Ascending aorta (tissue), 2 donors: ENCODE measurements around the gene TBX4. TPM values are rescaled to one million over a fixed set of nuclear protein-coding genes. Genes with fewer than 3 reads are reported as not detected.

ENCODE experiments used
- DNase-seq, 2 donors: peaks; one replicate each; pipeline ENCODE4 v3.0.0-alpha.2; 2019; ENCODE audit warnings: low spot score in 2 of 2
- H3K27ac ChIP-seq, 2 donors: fragments of 200-600 bp; sonication (generic); one replicate each; pipeline ENCODE4 v1.5.1; 2016 to 2017; ENCODE audit warnings: mild to moderate bottlenecking in 1 of 2
- H3K27me3 ChIP-seq: fragments of 200-600 bp; sonication (generic); one replicate; pipeline ENCODE4 v1.5.1; 2017
- H3K36me3 ChIP-seq, 2 donors: fragments of 200-600 bp; sonication (generic); one replicate each; pipeline ENCODE4 v1.5.1; 2016
- H3K4me1 ChIP-seq, 2 donors: fragments of 200-600 bp; sonication (generic); one replicate each; pipeline ENCODE4 v1.5.1; 2016 to 2017; ENCODE audit warnings: mild to moderate bottlenecking in 1 of 2
- H3K4me3 ChIP-seq, 2 donors: fragments of 200-600 bp; sonication (generic); one replicate each; pipeline ENCODE4 v1.5.1; 2016 to 2017; ENCODE audit warnings: mild to moderate bottlenecking in 1 of 2
- H3K9me3 ChIP-seq, 2 donors: fragments of 200-600 bp; sonication (generic); one replicate each; pipeline ENCODE4 v1.5.1; 2016
- intact Hi-C: fragments of 100-400 bp; cut with DNase I; formaldehyde crosslinking; loops from one replicate; pipeline ENCODE4 v1.15.1; 2023
- total RNA-seq: library from RNA; depleted of rRNA; stranded (reverse); fragments of >200 nt; gene quantifications from one replicate; pipeline ENCODE4 v1.1.0, GENCODE V29; 2016
- TF ChIP-seq, protein P1 (sequence below), 3 experiments: fragments of 200-600 bp in 2 of 3; fragments of 450-650 bp in 1 of 3; sonication (generic) in 2 of 3; IDR thresholded peaks; one replicate each; pipeline ENCODE4 v1.5.1; 2016 to 2019; ENCODE audit warnings: antibody characterized with exemption in 3 of 3, mild to moderate bottlenecking in 1 of 3, moderate library complexity in 1 of 3

Gene TBX4
- total RNA-seq, 1 donor from 2014 or later: not detected

- no peaks in the 10 kb centered on the region for H3K27me3 ChIP-seq
- no peak overlapping the region for H3K4me3 ChIP-seq
- TF ChIP-seq, protein P1, sequence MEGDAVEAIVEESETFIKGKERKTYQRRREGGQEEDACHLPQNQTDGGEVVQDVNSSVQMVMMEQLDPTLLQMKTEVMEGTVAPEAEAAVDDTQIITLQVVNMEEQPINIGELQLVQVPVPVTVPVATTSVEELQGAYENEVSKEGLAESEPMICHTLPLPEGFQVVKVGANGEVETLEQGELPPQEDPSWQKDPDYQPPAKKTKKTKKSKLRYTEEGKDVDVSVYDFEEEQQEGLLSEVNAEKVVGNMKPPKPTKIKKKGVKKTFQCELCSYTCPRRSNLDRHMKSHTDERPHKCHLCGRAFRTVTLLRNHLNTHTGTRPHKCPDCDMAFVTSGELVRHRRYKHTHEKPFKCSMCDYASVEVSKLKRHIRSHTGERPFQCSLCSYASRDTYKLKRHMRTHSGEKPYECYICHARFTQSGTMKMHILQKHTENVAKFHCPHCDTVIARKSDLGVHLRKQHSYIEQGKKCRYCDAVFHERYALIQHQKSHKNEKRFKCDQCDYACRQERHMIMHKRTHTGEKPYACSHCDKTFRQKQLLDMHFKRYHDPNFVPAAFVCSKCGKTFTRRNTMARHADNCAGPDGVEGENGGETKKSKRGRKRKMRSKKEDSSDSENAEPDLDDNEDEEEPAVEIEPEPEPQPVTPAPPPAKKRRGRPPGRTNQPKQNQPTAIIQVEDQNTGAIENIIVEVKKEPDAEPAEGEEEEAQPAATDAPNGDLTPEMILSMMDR (IDR thresholded peaks at IDR 0.05): no peak
- intact Hi-C loops: loop anchor here (5.0 kb wide), 1 partner anchor 47 kb away; no protein-coding TSS in a partner anchor
- no peaks in the 10 kb centered on the region for H3K36me3 ChIP-seq
- no peak overlapping the region for H3K27ac ChIP-seq
- H3K4me1 ChIP-seq: peaks cover 0 to 2% of the 10 kb centered on the region in 2 donors
- no peaks in the 10 kb centered on the region for H3K9me3 ChIP-seq
- no peak for DNase-seq
These were observed 42.3 kb downstream of the TBX4 start for GRCh38 chr17:61494325-61495160.

DNA sequence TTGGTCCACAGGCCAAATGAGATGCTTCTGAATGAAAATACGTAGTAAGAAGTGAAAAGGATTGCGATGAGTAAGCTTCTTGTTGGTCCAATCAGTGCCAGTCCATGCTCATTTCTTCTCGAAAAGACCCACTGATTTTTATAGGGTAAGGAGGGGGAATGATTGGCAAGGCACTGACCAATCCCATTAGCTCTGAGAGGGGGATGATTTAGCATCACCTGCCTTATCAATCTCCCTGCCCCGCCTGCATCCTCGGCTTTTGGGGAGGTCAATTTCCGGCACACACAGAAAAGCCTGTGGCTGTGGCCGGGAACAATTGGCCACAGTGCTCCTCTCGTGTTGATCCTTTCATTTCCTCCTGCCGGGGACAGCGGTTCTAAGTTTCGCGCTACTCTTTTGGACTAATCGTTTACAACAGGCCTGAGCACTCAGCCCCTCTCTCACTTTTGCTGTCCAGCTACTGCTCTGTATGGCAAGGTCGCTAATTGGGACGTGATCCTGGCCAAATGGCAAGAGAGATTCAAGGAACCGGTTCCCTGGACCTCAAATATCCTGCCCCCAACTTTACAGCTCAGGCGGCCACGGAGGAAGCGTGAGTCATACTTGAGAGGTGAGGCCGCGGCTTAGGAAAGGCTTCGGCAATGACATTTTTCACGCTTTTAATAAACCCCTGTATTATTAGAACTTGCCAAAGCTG is 43.1 kb downstream of the TBX4 start:
- no peak for DNase-seq
- intact Hi-C loops: no loop called here
- H3K27ac ChIP-seq: no peak overlapping the region

DNA sequence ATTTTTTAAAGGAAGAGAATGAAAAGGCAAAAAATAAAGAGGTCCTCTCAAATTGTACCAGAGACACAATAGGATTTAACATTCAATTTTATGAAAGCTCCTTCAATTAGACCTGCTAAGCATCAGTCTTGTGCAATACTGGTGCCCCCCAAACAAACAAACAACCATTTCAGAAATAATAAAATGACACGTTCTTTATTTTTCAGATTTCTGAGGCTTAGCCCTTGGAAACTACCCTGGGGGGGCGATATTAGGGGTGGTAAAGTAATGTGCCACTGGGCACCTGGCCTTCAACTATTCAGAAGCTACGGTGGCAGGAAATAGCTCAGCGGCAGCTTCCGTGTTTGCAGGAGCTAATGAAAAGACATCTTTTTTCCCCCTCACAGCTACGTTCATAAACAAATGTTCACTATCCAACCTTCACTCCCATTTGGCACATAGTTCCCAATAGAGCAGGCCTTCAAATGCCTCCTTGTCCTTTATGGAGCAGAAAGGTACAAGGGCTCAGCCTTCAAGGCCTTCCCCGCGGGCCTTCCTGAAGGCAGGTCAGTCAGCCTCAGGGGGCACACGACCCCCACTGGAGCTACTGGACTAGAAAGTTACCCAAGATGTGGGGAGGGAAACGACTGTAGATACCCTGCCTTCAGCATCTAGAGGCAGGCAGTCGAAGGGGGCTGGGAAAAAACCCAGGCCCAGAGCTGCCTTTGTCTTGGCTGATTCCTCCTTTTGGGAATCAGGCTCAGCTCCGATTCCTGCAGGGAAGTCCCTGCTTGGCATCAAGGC is 44.1 kb downstream of the TBX4 start:
- no peak overlapping the region for H3K4me3 ChIP-seq
- H3K36me3 ChIP-seq: no peaks in the 10 kb centered on the region
- no peak overlapping the region for H3K27ac ChIP-seq
- no peaks in the 10 kb centered on the region for H3K27me3 ChIP-seq
- H3K4me1 ChIP-seq: peaks cover 0 to 2% of the 10 kb centered on the region in 2 donors
- DNase-seq: no peak
- TF ChIP-seq, protein P1 (IDR thresholded peaks at IDR 0.05): no peak
- intact Hi-C loops: no loop called here
- no peaks in the 10 kb centered on the region for H3K9me3 ChIP-seq

More for the DNA sequence above, 43.1 kb downstream of the TBX4 start:
- TF ChIP-seq, protein P1 (IDR thresholded peaks at IDR 0.05): no peak
- Histone ChIP-seq H3K4me1 (peaks cover 0 to 2% of the 10 kb centered on the region in 2 donors), H3K9me3 (no peaks in the 10 kb centered on the region), H3K27me3 (no peaks in the 10 kb centered on the region), H3K36me3 (no peaks in the 10 kb centered on the region), H3K4me3 (no peak overlapping the region)

- H3K9me3 ChIP-seq: no peaks in the 10 kb centered on the region
- H3K4me1 ChIP-seq: peaks cover 0 to 2% of the 10 kb centered on the region in 2 donors
- TF ChIP-seq, protein P1 (IDR thresholded peaks at IDR 0.05): no peak
- intact Hi-C loops: no loop called here
- H3K36me3 ChIP-seq: no peaks in the 10 kb centered on the region
- no peak for DNase-seq
- H3K27me3 ChIP-seq: no peaks in the 10 kb centered on the region
- no peak overlapping the region for H3K27ac ChIP-seq
- no peak overlapping the region for H3K4me3 ChIP-seq
These were observed 44.9 kb downstream of the TBX4 start for GRCh38 chr17:61496957-61497653.
